Gastrocnemius medialis (tissue), 4 donors: ENCODE results near the gene ALK. TPM values are rescaled to one million over a fixed set of nuclear protein-coding genes. Genes with fewer than 3 reads are reported as not detected.

Experiments
- ATAC-seq, 2 donors: fragments of 150-250 bp; one replicate each; pipeline ENCODE4 v1.9.1; 2016
- DNase-seq, 2 donors: peaks; one replicate each; pipeline ENCODE4 v3.0.0-alpha.2; 2019
- H3K27ac ChIP-seq, 4 donors: fragments of 200-600 bp; sonication (generic); 1 replicate in 1 of 4; 2 replicates in 3 of 4; pipeline ENCODE4 v1.5.1; 2016 to 2018; ENCODE audit warnings: mild to moderate bottlenecking in 2 of 4, moderate library complexity in 1 of 4
- H3K27me3 ChIP-seq, 3 donors: fragments of 200-600 bp; sonication (generic) in 2 of 3; 1 replicate in 1 of 3; 2 replicates in 2 of 3; pipeline versions ENCODE4 v1.5.1 to v1.6.0; 2016 to 2019; ENCODE audit warnings: mild to moderate bottlenecking in 1 of 3, moderate library complexity in 1 of 3
- H3K36me3 ChIP-seq, 2 donors: fragments of 200-600 bp; sonication (generic) in 1 of 2; one replicate each; pipeline ENCODE4 v1.5.1; 2017 to 2018
- H3K4me1 ChIP-seq, 2 donors: fragments of 200-600 bp; sonication (generic) in 1 of 2; one replicate each; pipeline ENCODE4 v1.5.1; 2016 to 2017; ENCODE audit warnings: mild to moderate bottlenecking in 2 of 2
- H3K4me3 ChIP-seq, 4 donors: fragments of 200-600 bp; sonication (generic) in 3 of 4; 1 replicate in 1 of 4; 2 replicates in 3 of 4; pipeline ENCODE4 v1.5.1; 2016 to 2019; ENCODE audit warnings: mild to moderate bottlenecking in 2 of 4
- H3K9me3 ChIP-seq, 3 donors: fragments of 200-600 bp; sonication (generic) in 2 of 3; 1 replicate in 1 of 3; 2 replicates in 2 of 3; pipeline ENCODE4 v1.5.1; 2016 to 2019
- POLR2A ChIP-seq, 2 donors: fragments of 450-650 bp; IDR thresholded peaks; one replicate each; pipeline ENCODE4 v1.6.1; 2017; ENCODE audit warnings: antibody characterized with exemption in 2 of 2, mild to moderate bottlenecking in 2 of 2, moderate library complexity in 2 of 2
- in situ Hi-C, 4 donors: fragments of 200-750 bp; cut with MboI; loops; one replicate each; pipeline versions ENCODE4 v1.15.0 to v1.8.0; 2017; ENCODE audit warnings: low sequenced_read_pairs in 4 of 4
- intact Hi-C: fragments of 100-400 bp; cut with DNase I; formaldehyde crosslinking; loops from one replicate; pipeline ENCODE4 v1.15.1; 2023; ENCODE audit warnings: low total_unique reads
- total RNA-seq, 4 donors: library from RNA; depleted of rRNA; stranded (reverse); fragments of >200 nt; gene quantifications; one replicate each; pipeline versions ENCODE4 v1.1.0 to v1.2.3, GENCODE V29; 2016
- TF ChIP-seq, protein P1 (sequence below), 5 experiments: fragments of 450-650 bp in 3 of 5; fragments of 200-600 bp in 2 of 5; sonication (generic) in 2 of 5; IDR thresholded peaks in 4 of 5; conservative IDR thresholded peaks in 1 of 5; 1 replicate in 4 of 5; 2 replicates in 1 of 5; pipeline ENCODE4 v1.5.1; 2016 to 2019; ENCODE audit warnings: antibody characterized with exemption in 5 of 5, mild to moderate bottlenecking in 3 of 5, moderate library complexity in 3 of 5

Gene ALK
- total RNA-seq, 4 donors from 2014 or later = not detected

DNA sequence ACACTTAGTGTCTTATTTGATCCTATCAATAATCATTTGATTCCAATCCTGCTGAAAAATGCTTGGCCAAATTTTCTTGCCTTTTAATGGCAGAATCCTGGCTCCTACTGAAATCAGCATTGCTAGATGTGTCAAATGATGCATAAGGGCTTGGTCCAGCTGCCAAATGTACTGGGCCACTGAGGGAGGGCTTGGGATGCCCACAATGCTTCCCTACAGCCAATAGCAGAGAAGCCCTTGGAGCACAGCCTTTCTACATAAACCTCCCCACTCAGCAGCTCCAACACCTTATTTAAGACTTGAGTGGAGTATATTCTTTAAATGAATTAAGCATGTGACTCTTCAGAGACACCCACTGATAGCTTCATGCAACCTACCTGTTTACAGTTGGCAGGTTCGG lies 3.6 kb downstream of the ALK start:
- peaks cover 10 to 12% of the 10 kb centered on the region in 2 donors for H3K4me1 ChIP-seq
- no peaks in the 10 kb centered on the region for H3K36me3 ChIP-seq
- no peak overlapping the region for H3K27ac ChIP-seq
- H3K4me3 ChIP-seq = no peak overlapping the region
- TF ChIP-seq, protein P1, sequence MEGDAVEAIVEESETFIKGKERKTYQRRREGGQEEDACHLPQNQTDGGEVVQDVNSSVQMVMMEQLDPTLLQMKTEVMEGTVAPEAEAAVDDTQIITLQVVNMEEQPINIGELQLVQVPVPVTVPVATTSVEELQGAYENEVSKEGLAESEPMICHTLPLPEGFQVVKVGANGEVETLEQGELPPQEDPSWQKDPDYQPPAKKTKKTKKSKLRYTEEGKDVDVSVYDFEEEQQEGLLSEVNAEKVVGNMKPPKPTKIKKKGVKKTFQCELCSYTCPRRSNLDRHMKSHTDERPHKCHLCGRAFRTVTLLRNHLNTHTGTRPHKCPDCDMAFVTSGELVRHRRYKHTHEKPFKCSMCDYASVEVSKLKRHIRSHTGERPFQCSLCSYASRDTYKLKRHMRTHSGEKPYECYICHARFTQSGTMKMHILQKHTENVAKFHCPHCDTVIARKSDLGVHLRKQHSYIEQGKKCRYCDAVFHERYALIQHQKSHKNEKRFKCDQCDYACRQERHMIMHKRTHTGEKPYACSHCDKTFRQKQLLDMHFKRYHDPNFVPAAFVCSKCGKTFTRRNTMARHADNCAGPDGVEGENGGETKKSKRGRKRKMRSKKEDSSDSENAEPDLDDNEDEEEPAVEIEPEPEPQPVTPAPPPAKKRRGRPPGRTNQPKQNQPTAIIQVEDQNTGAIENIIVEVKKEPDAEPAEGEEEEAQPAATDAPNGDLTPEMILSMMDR (IDR thresholded peaks at IDR 0.05 in 4 of 5, conservative IDR thresholded peaks at IDR 0.05 in 1 of 5) = no peak
- no peak for TF ChIP-seq POLR2A (IDR thresholded peaks at IDR 0.05)
- ATAC-seq (no peak), DNase-seq (no peak)
- no peaks in the 10 kb centered on the region for H3K9me3 ChIP-seq
- H3K27me3 ChIP-seq = peaks cover 47 to 63% (median 51%) of the 10 kb centered on the region in 3 donors
- in situ Hi-C loops = no loop called here
- intact Hi-C loops = no loop called here

DNA sequence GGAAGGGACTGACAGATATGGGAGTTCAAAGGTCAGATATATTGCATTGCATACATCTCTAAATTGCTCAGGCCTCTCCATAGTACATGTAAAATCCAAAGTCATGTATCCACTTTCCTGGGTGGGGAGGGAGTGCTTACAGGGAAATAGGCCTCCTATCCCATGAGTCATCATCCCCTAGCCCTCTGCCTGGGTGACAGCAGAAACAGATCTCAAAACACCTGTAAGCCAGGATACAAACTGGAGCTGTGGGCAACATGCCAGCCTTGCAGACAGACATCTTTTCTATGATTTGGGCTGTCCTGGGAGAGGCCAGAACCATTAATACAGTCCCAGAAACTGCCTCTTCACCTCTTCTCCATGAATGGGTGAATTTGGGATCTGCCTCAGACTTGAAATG lies 4.8 kb downstream of the ALK start:
- H3K36me3 ChIP-seq = no peaks in the 10 kb centered on the region
- no peak for ATAC-seq
- no peak overlapping the region for H3K4me3 ChIP-seq
- H3K27ac ChIP-seq = no peak overlapping the region
- in situ Hi-C loops (no loop called here), intact Hi-C loops (no loop called here)
- H3K4me1 ChIP-seq = peaks cover 7 to 10% of the 10 kb centered on the region in 2 donors
- TF ChIP-seq, protein P1 (IDR thresholded peaks at IDR 0.05 in 4 of 5, conservative IDR thresholded peaks at IDR 0.05 in 1 of 5) = no peak
- no peak for TF ChIP-seq POLR2A (IDR thresholded peaks at IDR 0.05)
- DNase-seq = no peak
- H3K27me3 ChIP-seq = peaks cover 39 to 52% (median 44%) of the 10 kb centered on the region in 3 donors
- H3K9me3 ChIP-seq = no peaks in the 10 kb centered on the region

DNA sequence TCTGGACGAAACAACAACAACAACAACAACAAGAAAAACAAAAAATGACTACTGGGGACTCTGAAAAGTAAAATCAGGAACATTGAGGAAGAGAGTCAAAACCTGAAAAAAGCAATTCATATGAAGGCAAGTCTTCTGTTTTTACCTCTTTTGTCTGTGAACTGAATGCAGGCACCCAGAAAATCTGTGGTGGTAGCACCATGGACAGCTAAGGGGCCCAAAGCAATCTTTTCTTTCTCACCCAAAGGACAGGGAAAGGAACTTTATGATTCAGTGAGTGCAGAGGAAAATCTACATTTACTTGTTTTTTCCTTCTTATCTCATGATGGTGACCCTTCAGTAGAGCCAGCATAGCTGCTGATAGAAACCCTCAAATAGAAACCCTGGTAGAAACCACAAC lies 10.4 kb downstream of the ALK start:
- Histone ChIP-seq H3K4me1 (no peaks in the 10 kb centered on the region), H3K27me3 (peaks cover 0 to 9% (median 2%) of the 10 kb centered on the region in 3 donors), H3K27ac (no peak overlapping the region), H3K36me3 (no peaks in the 10 kb centered on the region), H3K4me3 (no peak overlapping the region), H3K9me3 (no peaks in the 10 kb centered on the region)
- TF ChIP-seq, protein P1 (IDR thresholded peaks at IDR 0.05 in 4 of 5, conservative IDR thresholded peaks at IDR 0.05 in 1 of 5) = no peak
- TF ChIP-seq POLR2A (IDR thresholded peaks at IDR 0.05) = no peak
- intact Hi-C loops = no loop called here
- ATAC-seq = no peak
- DNase-seq = no peak
- in situ Hi-C loops = no loop called here

DNA sequence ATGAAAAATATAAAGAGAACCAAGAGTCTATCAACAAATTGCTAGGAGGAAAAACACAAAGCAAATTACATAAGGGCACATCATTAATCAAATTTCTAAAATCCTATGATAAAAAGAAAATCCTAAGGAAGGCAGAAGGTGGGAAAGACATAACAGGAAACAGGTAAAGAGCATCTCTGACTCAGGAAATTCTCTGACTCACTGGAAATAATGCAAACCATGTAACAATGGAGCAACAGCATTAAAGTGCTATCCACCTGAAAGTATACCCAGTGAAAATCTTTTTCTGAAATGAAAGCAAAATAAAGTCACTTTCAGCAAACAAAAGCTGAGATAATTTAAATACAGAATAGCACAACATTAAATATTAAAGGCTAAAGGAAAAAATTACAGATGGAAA lies 10.9 kb downstream of the ALK start:
- in situ Hi-C loops (no loop called here), intact Hi-C loops (no loop called here)
- no peak for ATAC-seq
- Histone ChIP-seq H3K27me3 (peaks cover 0 to 9% (median 2%) of the 10 kb centered on the region in 3 donors), H3K9me3 (no peaks in the 10 kb centered on the region), H3K4me1 (no peaks in the 10 kb centered on the region), H3K27ac (no peak overlapping the region), H3K36me3 (no peaks in the 10 kb centered on the region), H3K4me3 (no peak overlapping the region)
- TF ChIP-seq, protein P1 (IDR thresholded peaks at IDR 0.05 in 4 of 5, conservative IDR thresholded peaks at IDR 0.05 in 1 of 5) = no peak
- TF ChIP-seq POLR2A (IDR thresholded peaks at IDR 0.05) = no peak
- no peak for DNase-seq

DNA sequence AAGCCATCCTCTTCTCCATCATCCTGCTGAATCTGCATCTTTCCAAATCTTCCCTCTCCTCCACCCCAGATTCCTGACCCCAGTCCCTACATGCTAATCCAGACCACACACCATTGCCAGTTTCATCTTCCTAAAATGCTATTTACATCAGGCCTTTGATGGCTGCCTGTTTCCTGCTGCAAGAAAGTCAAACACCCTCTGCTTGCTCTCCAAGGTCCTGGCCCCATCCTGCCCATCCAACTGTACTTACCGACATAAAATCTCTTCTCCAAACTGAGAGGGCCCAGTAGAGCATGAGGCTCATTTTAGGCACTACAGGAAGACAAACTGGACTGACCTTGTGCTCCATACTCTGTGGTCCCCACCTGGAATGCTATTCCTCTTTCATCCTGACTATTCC lies 19.0 kb downstream of the ALK start:
- TF ChIP-seq POLR2A (IDR thresholded peaks at IDR 0.05) = no peak
- TF ChIP-seq, protein P1 (IDR thresholded peaks at IDR 0.05 in 4 of 5, conservative IDR thresholded peaks at IDR 0.05 in 1 of 5) = no peak
- intact Hi-C loops (no loop called here), in situ Hi-C loops (no loop called here)
- Histone ChIP-seq H3K9me3 (no peaks in the 10 kb centered on the region), H3K27me3 (peaks cover 0 to 20% (median 3%) of the 10 kb centered on the region in 3 donors), H3K4me1 (no peaks in the 10 kb centered on the region), H3K27ac (no peak overlapping the region), H3K36me3 (no peaks in the 10 kb centered on the region), H3K4me3 (no peak overlapping the region)
- DNase-seq = no peak
- no peak for ATAC-seq
